ENCODE measurements around the gene ISM1.

DNA sequence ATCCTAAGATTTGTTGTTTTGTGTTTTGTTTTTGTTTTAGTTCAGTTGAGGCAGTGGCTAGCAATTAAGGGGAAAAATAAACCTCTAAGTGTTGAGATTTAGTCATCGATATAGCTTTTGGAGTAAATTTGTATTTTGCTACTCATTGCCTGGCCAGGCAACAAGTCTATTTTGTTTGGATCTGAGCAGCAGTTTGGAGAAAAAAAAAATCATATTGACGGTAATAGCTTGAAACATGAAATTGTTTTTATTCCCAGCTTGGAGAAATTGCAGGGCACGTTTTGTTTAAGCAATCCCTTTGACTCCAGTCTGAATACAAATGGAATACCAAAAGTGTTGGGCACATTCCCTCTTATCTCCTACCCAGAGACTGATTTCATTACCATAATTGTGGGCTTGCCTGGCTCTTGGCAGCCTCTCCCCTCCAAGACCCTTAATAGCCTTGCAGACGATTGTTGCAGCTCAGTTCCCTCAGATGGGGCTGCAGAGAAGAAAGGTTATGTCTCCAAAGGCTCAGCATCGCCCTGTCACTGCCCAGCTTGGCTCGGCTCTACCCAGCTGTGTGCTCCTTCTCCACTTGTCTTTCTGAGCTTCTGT is 56.0 kb downstream of the ISM1 start:
- TF ChIP-seq POLR2AphosphoS5 (IDR thresholded peaks at IDR 0.05; ENCODE audit: low read depth, low read length) (no peak), POLR2A (IDR thresholded peaks at IDR 0.05; ENCODE audit: low read depth, low read length) (no peak), PAX5 (IDR thresholded peaks at IDR 0.05; ENCODE audit: insufficient read depth, low read length, severe bottlenecking) (no peak), TAF1 (IDR thresholded peaks at IDR 0.05; ENCODE audit: low read depth, low read length) (no peak), POU2F2 (IDR thresholded peaks at IDR 0.05; ENCODE audit: low read depth, low read length) (no peak)

Measured in GM12891 (cell line).